Retinal pigment epithelial cell (primary cell): Measurements from ENCODE around the gene ZNF750.

Experiments used
- DNase-seq: peaks from one replicate; pipeline ENCODE4 v3.0.0-alpha.2; 2010; ENCODE audit warnings: low read depth
- H3K4me3 ChIP-seq: 2 replicates; pipeline ENCODE4 v1.5.1; 2011; ENCODE audit warnings: mild to moderate bottlenecking, low read length, control low read depth, moderate library complexity
- TF ChIP-seq, protein P1 (sequence below): conservative IDR thresholded peaks from 2 replicates; pipeline ENCODE4 v1.5.1; 2011; ENCODE audit warnings: low read depth, low read length, control low read depth, inconsistent platforms

ZNF750 gene

DNA sequence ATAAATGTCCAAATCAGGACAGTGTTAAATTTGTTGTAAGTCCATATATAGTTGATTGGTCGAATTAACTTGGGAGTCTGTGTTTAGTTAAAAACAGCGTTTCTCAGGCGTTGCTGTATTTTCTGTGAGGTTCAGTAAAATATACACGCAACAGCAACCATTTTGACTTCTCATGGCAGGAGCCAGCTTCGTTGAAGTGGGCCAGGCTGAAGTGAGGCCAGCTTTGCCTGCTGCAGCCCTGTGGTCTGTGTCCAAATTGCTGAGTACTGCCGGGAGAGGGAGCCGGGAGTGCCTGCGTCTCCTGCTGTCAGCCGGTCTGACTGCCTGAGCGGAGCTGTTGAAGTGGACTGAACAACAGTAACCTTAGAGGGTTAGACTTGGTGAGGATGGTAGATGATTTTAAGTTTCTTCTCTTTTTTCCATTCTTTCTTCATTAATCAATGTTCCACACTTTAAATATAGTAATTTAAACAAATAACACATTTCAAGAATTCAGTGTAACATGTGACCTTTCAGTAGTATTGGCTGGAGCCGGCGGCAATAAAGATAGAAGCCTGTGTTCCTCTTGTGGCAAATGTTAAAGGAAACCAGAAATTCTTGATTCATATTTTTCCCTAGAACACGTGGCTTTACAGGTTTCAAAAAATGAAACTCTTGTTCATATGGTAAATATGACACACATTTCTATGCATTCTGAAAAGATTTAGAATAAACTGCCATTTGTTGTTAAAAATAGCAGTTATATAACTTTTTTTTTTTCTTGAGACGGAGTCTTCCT lies 37.0 kb upstream of the ZNF750 start:
- peak; percentile 38 for DNase-seq
- no peak overlapping the region for H3K4me3 ChIP-seq
- TF ChIP-seq, protein P1, sequence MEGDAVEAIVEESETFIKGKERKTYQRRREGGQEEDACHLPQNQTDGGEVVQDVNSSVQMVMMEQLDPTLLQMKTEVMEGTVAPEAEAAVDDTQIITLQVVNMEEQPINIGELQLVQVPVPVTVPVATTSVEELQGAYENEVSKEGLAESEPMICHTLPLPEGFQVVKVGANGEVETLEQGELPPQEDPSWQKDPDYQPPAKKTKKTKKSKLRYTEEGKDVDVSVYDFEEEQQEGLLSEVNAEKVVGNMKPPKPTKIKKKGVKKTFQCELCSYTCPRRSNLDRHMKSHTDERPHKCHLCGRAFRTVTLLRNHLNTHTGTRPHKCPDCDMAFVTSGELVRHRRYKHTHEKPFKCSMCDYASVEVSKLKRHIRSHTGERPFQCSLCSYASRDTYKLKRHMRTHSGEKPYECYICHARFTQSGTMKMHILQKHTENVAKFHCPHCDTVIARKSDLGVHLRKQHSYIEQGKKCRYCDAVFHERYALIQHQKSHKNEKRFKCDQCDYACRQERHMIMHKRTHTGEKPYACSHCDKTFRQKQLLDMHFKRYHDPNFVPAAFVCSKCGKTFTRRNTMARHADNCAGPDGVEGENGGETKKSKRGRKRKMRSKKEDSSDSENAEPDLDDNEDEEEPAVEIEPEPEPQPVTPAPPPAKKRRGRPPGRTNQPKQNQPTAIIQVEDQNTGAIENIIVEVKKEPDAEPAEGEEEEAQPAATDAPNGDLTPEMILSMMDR: peak; percentile 66

DNA sequence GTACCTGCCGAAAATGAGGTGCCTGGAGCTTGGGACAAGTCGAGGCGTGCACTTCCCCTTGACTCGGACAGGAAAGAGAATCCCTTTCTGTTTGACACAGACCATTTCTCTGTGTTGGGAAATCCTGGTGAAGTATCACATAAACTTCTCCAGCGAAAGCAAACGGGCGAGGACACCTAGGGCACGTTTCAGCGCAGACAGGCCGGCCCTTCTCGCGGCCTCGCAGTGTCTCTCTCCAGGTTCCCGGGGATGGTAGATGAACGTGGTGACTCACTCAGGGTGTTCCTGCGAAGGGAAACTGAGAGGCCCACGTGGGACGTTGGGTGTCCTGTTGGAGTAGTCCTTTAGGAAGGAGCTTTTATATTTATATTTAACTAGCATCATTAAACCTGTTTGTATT lies 36.3 kb upstream of the ZNF750 start:
- no peak overlapping the region for H3K4me3 ChIP-seq
- DNase-seq: no peak
- TF ChIP-seq, protein P1: no peak

DNA sequence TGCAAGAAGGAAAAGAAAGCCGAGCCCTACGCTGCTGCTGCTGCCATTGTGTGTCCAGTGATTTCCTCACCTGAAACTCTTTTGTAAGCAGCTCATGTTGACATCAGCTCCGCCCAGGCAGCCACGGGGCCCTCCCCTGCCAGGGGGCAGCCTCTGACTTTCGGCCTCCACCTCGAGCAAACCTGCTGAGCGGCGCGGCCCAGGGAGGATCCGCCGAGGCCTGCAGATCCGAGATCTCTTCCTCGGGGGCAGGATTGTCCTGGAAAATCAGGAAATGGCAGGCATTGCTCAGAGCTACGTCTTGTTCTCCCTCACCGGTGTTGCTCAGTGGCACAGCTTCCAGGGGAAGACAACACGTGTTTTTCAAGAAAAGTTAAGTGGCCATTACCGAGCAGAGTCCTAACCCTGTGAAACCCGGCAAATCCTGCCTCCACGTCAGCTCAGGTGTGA lies 35.6 kb upstream of the ZNF750 start:
- TF ChIP-seq, protein P1: no peak
- no peak overlapping the region for H3K4me3 ChIP-seq
- DNase-seq: no peak

DNA sequence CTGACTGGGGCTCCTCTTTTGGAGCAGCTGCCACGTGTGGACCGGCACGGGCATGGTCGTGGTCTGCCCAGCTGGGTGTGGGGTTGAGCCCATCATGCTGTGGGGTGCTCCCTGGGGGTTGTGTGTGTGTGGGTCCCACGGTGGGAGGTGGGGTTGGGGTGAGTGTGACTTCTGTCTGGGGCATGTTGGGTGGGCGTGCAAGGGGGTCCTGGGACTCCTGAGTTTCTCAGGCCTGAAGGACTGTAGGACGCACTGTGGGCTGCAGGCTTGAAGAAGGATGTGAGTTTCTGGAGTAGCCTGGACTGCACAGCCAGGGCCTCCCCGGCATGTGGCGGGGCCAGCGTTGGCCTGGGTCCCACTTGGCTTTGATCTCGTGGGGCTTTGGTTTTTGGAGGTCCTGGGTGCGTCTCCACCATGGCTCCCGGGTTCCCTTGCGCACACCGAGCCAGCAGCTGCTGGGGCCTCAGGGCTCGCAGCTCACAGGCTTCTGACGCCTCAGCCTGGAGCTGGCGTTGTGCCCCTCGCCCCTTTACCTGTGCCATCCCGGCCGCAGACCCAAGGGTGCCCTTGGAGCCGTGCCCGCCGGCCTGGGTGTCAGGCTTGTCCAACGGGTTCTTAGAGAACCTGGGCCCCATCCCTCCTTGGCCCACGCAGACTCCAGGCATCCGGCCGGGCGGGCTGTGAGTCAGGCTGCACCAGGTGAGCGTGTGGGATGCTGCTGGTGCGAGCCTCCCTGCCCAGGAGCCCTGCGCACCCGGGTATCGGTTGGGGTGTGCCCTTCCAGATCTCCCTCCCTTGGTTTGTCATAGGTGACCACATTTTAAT lies 34.4 kb upstream of the ZNF750 start:
- no peak overlapping the region for H3K4me3 ChIP-seq
- DNase-seq: no peak
- TF ChIP-seq, protein P1: no peak

DNA sequence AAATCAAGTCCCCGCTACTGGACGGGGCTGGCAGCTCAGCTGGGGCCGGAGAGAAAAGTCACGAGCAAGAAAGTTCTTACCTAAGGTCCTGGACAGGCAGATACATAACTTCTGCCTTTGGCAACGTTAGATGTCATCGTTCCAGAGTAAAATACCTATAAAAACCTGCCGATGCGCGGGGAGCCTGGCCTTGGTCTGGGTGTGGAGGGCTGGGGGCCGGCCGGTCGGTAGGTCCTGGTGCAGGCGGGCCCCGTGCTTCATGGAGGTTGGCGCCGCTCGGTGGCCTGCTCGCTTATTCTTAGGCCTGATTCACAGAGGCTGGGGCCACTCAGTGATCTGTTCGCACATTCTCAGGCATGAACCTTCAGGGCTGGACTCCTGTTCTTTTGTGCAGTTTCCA lies 33.7 kb upstream of the ZNF750 start:
- TF ChIP-seq, protein P1: no peak
- no peak for DNase-seq
- H3K4me3 ChIP-seq: no peak overlapping the region

DNA sequence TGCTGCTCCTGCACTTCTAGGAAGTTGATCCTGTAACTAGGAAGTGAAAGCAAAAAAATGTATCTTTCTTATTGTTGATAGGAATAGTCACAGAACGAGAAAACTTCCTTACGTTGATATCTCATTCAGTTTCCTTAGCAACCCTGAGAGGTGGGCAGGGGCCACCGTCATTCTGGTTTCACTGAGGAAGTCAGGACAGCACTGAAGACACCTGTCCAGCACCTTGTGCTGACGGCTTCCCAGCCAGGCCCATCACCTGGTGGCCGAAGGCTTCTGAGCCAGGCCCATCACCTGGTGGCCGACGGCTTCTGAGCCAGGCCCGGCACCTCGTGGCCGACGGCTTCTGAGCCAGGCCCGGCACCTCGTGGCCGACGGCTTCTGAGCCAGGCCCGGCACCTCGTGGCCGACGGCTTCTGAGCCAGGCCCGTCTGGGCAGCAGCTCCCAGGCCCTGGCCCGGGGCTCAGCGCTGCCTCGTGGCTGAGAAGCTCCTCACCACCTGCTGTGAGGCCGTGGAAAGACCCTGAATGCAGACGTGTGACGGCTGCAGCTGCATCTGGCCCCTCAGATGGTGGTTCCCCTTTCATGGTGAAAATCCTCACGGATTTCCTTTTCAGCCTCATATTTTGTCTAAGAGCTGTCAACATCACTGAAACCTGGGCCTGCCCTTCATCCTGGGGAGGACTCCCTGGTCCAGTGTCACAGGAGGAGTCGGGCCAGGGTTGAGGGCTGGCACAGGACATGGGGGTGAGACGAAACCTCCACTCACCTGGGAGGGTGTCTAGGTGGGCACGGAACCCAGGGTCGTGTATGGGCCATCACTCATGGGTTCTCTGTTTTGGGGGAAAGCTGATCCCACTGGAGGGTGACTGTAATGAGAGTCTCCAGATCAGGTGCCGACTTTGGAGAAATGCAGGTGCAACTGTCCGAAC lies 33.0 kb upstream of the ZNF750 start:
- TF ChIP-seq, protein P1: no peak
- H3K4me3 ChIP-seq: no peak overlapping the region
- DNase-seq: no peak
